Activated T-cell treated with anti-CD3 and anti-CD28 coated beads, Interleukin-2, amount 50 U/mL, for 48 hours (primary cell): ENCODE results near the gene TAS1R2.

Experiments used
- DNase-seq, 2 experiments: peaks; one replicate each; pipeline ENCODE4 v3.0.0-alpha.2; 2020

The TAS1R2 gene

DNA sequence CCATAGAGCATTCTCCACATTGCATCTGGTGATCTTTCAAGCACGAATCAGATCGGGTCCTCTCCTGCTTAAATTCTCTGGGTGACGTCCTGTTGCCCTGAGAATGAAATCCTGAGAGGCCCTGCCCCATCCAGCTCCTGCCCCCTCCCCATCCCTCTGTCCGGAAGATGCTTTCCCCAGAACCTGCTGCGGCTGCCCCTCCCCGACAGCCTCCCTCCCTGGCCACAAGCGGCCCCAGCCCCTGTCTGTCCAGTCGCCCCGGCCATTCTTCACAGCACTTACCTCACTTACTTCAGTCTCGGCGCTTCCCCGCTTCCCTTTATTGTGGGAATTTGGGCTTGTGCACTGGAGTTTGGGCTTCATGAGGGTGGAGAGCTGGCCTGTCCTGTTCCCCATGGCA is 40.3 kb downstream of the TAS1R2 start:
- no peak for DNase-seq

DNA sequence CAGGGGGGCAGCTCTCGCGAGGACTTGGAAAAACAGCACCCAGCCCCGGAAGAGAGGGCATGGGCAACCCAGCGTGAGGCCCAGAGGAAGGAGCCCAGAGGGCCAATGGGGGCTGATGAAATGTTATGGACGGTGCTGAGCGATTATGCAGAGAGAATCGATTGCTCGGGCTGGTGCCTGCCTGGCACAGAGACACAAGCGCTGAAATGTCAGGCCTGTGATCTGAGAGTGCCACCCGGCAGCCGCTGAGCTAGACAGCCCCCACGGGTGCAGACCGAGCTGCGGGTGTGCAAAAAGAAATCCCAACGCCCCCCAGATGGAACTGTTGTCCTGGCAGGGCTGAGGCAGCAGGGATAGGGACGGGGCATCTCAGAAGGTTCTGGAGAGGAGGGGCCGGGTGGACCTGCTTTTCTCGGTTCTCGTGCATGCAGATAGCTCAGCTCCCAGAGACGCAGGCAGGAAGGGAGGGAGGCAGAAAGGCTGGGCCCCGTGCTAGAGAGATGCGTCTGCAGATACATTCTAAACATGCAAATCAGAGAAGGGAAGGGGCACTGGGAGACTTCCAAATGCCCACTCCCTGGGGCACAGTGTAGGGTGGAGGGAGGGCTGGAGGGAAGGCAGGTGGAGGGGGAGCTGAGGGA is 41.5 kb downstream of the TAS1R2 start:
- no peak for DNase-seq

DNA sequence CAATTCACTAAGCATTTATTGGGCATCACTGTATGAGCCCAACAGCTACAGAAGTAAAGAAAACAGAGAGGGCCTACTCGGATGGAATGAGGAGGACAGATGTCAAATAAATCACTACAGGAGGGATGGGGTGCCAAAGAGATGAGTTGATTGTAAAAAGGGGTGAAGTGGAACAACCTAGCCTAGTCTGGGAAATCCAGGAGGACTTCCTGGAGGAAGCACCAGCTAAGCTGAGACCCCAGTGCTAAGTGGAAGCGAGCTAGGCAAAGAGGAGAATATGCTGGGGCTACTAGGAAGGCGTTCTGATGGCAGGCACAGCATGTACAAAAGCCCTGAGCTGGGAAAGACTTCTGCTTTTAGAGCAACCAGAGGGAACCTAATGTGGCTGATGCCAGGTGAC is 42.1 kb downstream of the TAS1R2 start:
- DNase-seq = no peak

DNA sequence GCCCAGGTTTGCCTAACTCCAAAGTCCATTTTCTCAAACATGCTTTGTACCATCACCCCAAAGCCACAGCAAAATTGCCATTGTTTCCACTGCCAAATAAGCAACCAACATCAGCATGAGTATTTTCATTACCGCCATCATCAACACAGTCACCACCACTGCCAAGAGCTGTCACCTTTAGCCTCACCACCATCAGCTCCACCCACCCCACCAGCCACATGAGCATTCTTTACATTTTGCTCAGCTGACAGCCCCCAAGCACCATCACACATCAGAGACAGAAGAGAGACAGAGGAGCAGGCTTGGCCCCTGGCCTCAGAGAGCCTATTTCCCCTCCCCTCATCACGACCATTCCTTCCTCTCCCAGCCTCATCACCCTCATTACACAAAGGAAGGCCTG is 42.7 kb downstream of the TAS1R2 start:
- DNase-seq = no peak

DNA sequence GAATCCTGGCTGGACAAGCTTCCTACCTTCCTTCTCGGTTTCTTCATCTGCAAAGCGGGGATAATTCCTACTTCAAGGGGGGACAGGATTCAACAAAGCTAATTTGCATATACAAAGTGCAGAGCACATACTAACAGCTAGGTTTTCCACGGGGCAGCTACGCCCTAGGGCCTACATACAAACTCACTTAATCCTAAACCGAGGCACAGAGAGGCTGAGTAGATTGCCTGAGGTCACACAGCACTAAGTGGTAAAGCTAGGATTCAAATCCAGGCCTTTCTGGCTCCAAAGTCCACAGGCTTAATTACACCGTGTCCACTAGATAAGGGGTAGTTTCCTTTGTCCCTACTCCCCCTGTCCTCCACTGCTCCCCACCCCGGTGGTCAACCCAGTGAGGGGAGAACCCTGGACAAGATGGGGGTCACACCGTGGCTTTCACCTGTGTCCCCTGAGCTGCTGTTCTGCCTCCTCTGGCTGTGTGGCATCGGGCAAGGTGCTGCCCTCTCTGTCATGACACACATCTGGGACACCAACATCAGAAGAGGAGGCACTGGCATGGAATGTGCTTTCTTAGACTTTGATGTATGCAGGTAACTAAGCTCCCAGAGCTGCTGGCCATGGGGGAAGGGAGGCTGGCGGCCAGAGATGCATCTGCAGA is 44.5 kb downstream of the TAS1R2 start:
- DNase-seq = no peak

DNA sequence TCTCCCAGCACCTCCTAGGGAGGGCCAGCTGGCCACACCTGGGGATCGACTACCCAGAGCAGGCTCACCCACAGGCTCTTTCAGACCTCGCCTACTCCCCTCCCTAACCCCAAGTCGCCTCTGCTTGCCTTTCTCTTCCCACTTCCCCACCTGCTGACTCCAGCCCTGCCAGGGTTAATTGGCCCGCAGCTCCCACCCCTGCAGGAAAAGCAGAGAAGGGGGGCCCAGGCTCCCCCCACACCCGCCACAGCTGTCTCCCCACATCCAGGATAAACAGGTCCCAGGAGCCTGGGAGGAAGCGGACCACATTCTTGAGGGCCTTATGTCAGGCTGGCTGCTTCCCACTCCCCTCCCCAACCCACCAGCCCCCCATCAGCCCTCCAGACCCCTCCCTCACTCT is 45.0 kb downstream of the TAS1R2 start:
- no peak for DNase-seq

DNA sequence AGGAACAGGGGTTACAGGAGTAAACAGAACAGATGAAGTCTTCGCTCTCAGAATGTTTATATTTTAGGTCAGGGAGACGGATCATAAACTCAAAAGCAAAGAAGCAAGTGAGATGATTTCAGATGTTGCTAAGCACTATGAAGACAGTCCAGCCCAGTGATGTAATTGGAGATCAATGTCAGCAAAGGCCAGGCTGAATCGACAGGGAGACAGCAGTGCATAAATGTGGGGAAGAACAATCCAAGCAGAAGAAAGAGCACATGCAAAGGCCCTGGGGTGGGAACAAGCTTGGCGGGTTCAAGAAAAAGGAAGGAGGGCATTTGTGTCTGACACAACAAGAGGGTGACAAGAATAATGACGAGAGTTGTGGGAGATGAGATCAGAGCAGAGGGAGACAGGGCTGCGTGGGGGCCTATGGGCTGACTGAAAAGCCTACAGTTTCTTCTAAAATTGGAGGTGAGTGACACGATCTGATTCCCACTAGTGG is 47.0 kb downstream of the TAS1R2 start:
- DNase-seq = no peak

DNA sequence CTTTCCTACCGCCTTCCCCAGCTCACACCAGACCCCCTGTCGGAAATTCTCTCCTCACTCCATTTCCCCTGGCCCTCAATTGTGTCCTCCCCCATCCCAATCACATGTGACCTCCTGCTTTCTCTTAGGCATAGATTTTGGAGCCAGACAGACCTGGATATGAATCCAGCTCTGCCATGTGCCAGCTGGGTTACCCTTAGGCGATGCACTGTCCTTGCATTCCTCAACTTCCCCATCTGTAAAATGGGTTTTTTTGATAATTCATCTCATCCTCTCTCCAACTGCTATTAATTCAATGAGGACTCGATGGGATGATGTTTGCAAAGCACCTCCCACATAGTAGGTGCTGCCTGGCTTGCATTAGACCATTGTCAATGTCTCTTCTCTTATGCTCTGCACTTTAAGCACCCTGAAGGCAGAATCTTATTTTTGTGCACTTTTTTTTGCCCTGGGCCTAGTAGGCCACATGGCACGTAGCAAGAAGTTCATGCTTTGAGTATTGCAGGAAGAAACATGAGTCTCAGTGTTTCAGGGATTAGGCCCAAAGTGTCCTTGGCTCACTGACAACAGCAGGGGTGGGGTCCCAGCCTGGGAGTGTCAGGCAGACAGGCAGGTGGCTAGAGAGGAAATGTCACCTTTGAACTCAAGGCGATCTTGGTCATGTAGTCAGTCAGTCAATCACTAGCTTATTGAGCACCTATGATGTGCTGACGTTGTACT is 47.6 kb downstream of the TAS1R2 start:
- no peak for DNase-seq

DNA sequence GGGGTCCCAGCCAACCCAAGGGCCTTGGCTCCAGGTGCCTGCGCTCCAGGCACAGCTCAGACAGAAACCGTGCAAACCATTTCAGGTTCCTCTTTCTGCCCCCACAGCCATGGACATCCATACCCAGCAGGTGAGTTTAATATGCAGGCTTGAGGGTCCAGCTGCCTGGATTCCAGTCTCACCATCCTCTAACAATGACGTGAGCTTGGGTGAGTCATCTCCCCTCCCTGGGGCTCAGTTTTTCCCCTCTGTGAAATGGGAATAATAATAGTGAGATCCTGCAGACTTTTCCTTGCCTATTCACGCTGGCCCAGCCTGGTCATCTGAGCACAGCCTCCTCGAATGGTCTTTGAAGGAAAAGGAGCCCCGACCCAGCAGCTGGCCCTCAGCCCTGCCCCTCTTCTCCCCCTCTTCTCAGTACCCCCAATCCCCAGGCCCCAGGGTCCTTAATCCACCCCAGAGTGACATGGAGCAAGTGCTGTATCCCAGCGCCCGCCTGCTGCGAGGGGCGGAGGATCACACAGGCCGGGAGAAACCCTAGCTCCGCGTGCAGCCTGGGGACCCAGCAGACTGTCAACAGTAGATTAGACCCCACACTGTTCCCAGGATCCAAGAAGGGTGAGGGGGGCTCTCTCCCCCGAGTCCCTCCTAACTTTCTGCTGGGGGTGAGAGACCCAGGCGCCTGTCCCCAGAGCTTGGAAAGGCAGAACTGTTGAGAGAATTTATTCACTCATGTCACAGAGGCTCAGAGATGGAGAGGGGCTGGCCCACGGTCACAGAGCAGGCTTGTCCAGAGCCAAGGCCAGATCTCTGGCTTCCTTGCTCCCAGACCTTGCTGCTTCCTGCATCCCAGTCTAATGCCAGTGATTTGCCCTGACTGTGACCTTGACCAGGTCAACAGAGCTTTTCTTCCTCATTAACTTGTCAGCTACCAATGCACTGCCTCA is 49.2 kb downstream of the TAS1R2 start:
- DNase-seq = no peak

DNA sequence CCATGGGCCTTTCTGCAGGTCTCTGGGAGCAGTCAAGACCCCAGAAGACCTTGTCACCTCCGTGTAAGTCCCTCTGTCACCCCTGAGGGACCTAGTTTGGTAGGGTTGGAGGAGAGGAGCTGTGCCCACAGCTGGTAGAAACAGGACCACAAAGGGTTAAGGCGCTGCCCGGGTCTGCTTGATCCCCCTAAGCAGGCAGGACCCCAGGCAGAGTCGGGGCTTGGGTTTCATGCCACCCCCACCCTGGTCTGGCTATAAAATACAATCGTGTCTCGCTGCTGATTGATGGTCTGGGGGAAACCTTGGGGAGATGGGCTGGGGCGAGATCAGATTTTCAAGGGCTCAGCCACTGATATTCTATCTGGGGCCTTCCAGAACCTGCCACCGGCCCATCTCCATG is 50.9 kb downstream of the TAS1R2 start:
- no peak for DNase-seq

DNA sequence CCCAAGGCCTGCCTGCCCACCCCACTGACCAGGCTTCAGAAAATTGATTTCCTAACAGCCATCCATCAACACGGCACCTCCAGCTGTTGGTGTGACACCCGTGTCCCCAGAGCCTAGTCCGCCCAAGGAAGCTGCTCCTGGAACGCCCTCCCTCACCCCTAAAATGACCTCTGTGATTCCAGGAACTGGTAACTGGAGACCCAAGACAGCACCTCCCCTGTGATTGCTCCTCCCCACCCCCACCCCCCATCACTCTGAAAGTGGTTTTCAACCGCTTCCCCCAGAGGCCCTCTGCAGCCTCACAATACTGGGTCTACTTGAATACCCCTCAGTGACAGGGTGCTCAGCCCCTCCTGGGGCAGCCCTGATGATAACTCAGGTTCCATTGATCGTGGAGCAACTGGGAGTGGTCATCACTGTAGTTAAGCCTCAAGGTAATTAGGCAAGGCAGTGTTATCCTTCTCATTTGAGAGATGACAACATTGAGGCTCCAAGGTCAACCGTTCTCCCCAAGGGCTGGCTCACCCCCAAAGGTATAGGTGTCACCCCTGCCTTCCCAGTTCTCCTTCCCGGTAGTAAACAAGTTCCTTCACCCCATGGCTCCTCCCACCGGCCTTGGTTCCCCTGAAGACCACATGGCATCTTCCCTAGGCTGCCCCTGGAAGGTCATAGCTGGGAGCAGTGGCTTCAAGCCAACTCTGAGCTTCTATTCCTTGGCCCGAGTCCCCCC is 52.0 kb downstream of the TAS1R2 start:
- no peak for DNase-seq

DNA sequence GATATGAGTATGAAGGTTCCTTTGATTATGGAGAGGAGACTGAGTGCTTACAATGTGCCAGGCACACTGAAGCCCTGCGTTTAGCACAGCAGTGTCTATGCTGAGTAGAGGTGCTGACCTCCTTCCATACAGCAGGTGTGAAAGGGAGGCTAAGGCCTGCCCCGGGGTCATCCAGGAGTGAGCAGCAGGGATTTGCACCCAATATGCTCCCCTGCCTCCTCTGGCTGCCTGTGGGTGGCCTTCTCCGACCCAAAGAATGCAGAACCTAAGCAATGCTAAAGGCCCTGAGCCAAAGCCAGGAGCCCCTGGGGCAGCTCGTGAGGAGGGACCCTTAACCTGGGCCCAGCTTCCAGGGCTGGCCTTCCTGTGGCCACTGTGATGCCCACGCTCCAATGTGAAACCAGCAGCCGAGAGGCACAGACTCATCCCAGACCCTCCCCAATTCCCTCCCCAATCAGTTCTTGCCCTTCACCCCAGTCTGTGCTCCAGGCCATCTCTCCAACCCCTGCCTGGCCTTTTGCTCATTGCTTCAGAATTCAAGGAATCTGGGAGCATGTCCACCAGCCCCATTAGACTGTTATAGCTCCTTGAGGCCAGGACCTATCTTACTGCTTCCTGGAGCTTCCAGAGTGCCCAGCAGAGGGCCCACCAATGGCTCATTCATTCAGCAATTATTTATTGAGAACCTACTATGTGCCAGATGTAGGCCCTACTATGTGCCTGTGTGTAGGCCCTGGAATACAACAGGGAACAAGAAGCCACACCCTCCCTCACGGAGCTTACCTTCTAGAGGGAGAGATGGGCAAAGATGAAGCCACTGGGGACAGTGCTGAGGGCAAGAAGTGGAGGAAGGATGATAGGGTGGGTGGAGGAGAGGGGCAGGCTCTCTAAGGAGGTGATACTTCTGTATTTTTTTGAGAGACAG is 53.3 kb downstream of the TAS1R2 start:
- DNase-seq = no peak

DNA sequence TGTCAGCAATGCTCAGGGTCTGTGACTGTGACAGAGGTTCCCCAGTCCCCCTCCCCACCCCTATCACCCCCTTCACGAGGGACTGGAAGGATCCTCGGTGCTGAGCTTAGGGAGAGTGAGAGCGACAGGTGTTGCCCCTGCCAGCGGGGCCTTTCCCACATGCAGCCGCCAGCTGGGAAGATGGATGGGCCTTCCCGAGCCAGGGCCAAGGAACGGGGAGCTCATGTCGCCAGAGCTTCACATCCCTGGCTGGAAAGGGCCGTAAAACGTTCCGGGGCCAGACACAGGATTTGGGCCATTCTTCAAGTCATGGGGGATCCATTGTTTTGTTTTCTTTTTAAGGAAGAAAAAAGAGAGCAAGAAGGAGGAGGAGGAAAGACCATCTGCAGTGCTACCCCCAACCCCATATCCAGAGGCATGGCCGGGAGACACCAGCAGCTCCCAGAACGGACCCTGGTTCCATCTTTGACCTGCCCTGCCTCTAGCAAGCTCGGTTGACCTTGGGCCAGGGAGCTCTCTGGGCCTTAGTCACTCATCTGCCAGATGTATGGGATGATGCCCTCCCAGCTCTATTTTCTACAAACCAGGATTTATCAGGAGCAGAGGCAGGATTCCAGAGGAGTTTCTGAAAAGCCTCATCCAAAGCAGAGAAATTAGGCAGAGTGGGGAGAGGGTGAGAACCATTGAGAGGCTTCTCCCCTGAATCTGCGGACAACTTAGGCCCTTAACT is 54.1 kb downstream of the TAS1R2 start:
- DNase-seq = no peak

DNA sequence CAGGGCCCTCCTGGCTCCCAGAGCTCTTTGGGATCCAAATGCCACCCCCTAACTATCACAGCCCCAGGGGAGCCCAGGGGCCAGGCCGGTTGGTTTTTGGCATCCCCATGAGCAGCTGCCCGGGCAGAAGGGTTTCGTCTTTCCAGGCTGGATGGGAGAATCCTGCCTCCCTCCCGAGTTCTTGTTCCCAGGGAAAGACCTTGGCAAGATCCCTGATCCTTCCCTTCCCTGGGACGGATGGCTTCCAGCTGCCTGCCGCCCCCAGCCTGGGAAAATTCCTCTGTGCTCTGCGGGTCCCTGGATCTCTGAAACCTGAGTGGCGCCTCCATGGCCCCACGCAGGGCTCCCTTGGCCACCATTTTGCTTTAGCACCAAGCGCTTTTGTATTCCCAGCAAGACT is 55.6 kb downstream of the TAS1R2 start:
- no peak for DNase-seq

DNA sequence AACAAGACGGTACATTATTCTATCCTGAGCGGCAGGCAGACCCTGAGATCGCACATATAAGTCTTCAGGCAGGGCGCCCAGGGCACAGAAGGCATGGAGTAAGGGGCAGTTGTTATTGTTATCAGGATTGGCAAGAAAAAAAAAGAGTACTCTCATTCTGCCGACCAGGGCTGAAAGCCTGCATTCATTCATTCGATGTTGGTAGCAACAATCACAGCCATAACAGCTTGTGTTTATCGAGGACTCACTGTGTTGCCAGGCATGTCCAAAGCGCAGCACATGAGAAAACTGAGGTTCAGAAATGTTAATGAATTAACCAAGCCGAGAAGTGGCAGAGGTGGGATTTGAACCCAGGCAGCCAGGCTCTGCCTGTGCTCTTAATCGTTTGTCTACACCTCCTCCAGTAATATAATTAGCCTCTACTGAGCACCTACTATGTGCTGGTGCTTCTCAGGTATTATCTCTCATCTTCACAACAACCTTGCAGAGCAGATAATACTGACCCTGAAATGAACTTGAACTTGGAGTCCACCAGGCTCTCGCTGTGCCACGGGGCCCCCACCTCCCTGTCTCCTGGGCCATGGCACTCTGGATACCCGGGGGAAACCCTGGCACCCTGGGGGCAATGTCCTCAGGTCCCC is 56.2 kb downstream of the TAS1R2 start:
- DNase-seq = no peak

DNA sequence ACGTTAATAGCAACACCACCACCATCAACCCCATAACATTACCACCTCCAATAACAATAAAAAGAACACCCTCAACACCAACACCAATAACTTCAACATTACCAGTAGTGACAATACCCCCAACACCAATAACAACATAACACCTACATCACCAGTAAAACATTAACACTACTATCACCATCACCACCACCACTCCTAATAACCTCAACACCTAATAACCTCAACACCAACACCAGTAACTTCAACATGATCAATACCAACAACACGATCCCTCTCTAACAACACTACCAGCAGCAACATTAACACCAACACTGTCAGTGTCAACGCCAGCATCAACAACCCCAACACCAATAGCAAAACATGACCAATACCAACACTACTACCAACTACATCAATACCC is 57.2 kb downstream of the TAS1R2 start:
- no peak for DNase-seq

DNA sequence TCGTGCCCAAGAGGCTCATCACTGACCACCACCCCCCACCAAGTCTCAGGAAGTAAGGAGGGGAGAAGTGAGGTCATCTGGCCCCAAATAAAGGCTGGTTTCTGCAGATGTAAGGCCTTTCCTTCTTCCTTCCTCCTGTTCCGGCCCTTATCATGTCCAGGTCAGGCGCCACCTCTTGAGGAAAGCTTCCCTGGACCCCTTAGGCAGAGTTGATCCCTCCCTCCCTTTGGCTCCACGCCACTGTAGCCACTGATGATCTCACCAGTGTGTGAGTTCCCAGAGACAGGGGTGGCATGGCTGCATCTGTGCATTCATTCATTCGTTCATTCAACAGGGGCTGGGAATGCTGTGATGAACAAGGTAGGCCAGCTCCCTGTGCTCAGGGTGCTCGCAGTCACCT is 59.2 kb downstream of the TAS1R2 start:
- DNase-seq = no peak

DNA sequence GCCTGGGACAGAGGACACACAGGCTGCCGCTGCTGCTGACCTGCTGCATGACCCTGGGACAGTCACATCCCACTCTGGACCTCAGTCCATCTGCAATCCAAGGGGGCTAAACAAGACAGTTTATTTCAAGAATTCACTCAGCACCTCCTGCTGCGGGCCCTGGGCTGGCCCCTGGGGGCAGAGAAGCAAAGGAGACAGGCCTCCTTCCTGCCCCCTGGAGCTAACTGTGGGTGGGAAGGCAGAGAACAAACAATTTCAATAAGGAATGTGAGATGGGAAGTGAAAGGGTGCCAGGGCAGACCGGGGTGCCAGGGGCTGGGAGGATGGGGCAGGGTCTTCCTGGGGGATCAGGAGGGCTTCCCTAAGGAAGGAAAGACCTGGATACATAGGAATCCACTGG is 60.0 kb downstream of the TAS1R2 start:
- DNase-seq = no peak

DNA sequence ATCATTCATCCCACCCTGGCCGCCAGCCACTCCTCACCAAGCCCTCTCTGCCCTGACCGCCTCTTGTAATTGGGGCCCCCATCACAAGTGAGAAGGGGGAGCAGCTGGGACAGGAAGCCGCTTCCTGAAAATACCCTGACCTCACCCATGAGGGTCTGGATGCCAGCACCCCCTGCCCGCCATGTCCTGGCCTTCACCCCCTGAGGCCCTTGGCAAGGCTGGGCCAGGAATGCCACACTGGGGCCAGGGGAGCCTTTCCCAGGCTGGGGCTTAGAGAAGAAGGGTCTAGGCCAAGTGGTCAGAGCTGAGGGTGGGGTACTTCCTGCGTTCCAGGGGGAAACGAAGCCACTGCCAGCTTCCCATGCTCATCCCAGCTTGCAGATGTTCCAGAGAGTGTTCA is 60.5 kb downstream of the TAS1R2 start:
- DNase-seq = no peak

DNA sequence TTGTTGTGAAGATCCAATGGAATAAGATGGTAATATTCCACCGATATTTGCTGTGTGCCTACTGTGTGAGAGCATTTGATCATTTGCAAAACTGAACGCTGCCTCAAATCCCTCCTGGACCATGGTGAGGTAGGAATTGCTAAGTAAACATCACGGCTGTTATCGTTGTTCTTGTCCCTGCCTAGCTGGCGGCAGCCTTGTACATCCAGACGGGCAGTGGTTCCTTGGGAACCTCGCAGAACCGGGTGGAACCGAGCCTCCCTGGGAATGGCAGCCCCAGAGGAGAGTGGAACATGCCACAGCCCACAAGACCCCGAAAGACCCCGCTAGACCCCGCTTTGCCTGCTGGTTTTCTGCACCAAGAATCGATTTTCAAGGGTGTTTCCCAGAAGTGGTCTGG is 60.9 kb downstream of the TAS1R2 start:
- DNase-seq = no peak
